Endodermal cell (in vitro differentiated cells): ENCODE measurements around the gene PRAME. TPM values are rescaled to one million over a fixed set of nuclear protein-coding genes. Genes with fewer than 3 reads are reported as not detected.
"Not testable (repeated sequence)": the region's sequence is repeated elsewhere in the genome, so short reads cannot be mapped to it uniquely, and the experiment has no call there.

Experiments
- DNase-seq: peaks from one replicate; pipeline ENCODE4 v3.0.0-alpha.2; 2017
- H3K27ac ChIP-seq: 2 replicates; pipeline ENCODE4 v1.5.1; 2013; ENCODE audit warnings: mild to moderate bottlenecking, low read depth, low read length, moderate library complexity
- H3K27me3 ChIP-seq: 2 replicates; pipeline ENCODE4 v1.6.1; 2013; ENCODE audit warnings: mild to moderate bottlenecking, low read length, moderate library complexity; ENCODE audit not compliant: insufficient read depth, control insufficient read depth, poor library complexity, severe bottlenecking
- H3K36me3 ChIP-seq: 2 replicates; pipeline ENCODE4 v1.7.0; 2013; ENCODE audit warnings: mild to moderate bottlenecking, low read length, moderate library complexity; ENCODE audit not compliant: control insufficient read depth, insufficient read depth
- H3K4me1 ChIP-seq: one replicate; pipeline ENCODE4 v1.7.0; 2013; ENCODE audit warnings: low read length; ENCODE audit not compliant: control insufficient read depth, insufficient read depth
- H3K4me3 ChIP-seq: 2 replicates; pipeline ENCODE4 v1.5.1; 2013; ENCODE audit warnings: mild to moderate bottlenecking, low read length, moderate library complexity
- H3K9ac ChIP-seq: 2 replicates; pipeline ENCODE4 v1.6.1; 2013; ENCODE audit warnings: mild to moderate bottlenecking, low read length, moderate library complexity; ENCODE audit not compliant: poor library complexity, severe bottlenecking; ENCODE audit errors: extremely low read depth
- H3K9me3 ChIP-seq: 2 replicates; pipeline ENCODE4 v1.6.1; 2013; ENCODE audit warnings: mild to moderate bottlenecking, low read length, moderate library complexity; ENCODE audit not compliant: control insufficient read depth
- H3K27ac Mint-ChIP-seq: 2 replicates; pipeline ENCODE4 v1.8.0; 2020; ENCODE audit warnings: mixed read lengths
- H3K27me3 Mint-ChIP-seq: 2 replicates; pipeline ENCODE4 v1.8.0; 2021; ENCODE audit warnings: mild to moderate bottlenecking, mixed read lengths; ENCODE audit not compliant: insufficient read depth
- H3K36me3 Mint-ChIP-seq: 2 replicates; pipeline ENCODE4 v1.8.0; 2020; ENCODE audit warnings: low read depth, mixed read lengths
- H3K4me1 Mint-ChIP-seq: 2 replicates; pipeline ENCODE4 v1.8.0; 2020; ENCODE audit warnings: mixed read lengths
- H3K4me3 Mint-ChIP-seq: 2 replicates; pipeline ENCODE4 v1.8.0; 2020; ENCODE audit warnings: mild to moderate bottlenecking, moderate library complexity, mixed read lengths
- H3K9me3 Mint-ChIP-seq: 2 replicates; pipeline ENCODE4 v1.8.0; 2020; ENCODE audit warnings: mild to moderate bottlenecking, mixed read lengths
- WGBS, 2 experiments: methylation state at CpG; one replicate each; pipeline versions ENCODE4 v1.1.5 to v1.1.7; 2013; ENCODE audit warnings: missing lambda C conversion rate in 2 of 2, mixed read lengths in 1 of 2; ENCODE audit not compliant: insufficient coverage in 1 of 2, insufficient read length in 1 of 2; 5-methylcytosine and 5-hydroxymethylcytosine counted together
- total RNA-seq, 2 donors: library from RNA; stranded (reverse); fragmentation: NEBNext Ultra II Directional in 1 of 2; extraction: Animal tissue kit (Norgen Biotek cat#: 25700) in 1 of 2; gene quantifications; 2 replicates in 1 of 2; 3 replicates in 1 of 2; pipeline ENCODE4 v1.2.1, GENCODE V29; 2021
- TF ChIP-seq, protein P1 (sequence below): fragments of 200-600 bp; sonication (generic); conservative IDR thresholded peaks from 2 replicates; pipeline ENCODE4 v1.5.0; 2021; ENCODE audit warnings: antibody characterized with exemption, mild to moderate bottlenecking

PRAME gene
- total RNA-seq, 2 donors from 2014 or later: 0.35 TPM; not detected in 1

DNA sequence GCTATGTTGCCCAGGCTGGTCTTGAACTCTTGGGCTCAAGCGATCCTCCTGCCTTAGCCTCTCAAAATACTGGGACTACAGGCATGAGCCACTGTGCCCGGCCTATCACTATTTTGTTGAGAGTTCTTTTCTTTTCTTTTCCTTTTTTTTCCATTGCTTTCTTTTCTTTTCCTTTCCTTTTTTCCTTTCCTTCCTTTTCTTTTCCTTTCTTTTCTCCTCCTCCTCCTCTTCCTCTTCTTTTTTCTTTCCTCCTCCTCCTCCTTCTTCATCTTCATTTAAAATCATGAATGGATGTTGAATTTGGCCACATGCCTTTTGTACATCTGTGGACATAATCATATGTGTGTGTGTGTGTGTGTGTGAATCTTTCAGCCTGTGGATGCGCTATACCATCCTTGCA lies 25.7 kb upstream of the PRAME start:
- H3K4me3 ChIP-seq: no peak overlapping the region
- no peaks in the 10 kb centered on the region for H3K36me3 ChIP-seq
- Mint-ChIP-seq H3K27me3 (peaks cover 87% of the 10 kb centered on the region), H3K9me3 (no peaks in the 10 kb centered on the region), H3K36me3 (no peaks in the 10 kb centered on the region), H3K4me1 (no peaks in the 10 kb centered on the region), H3K27ac (no peak overlapping the region), H3K4me3 (no peak overlapping the region)
- H3K27me3 ChIP-seq: peaks cover 39% of the 10 kb centered on the region
- no peaks in the 10 kb centered on the region for H3K9me3 ChIP-seq
- TF ChIP-seq, protein P1, sequence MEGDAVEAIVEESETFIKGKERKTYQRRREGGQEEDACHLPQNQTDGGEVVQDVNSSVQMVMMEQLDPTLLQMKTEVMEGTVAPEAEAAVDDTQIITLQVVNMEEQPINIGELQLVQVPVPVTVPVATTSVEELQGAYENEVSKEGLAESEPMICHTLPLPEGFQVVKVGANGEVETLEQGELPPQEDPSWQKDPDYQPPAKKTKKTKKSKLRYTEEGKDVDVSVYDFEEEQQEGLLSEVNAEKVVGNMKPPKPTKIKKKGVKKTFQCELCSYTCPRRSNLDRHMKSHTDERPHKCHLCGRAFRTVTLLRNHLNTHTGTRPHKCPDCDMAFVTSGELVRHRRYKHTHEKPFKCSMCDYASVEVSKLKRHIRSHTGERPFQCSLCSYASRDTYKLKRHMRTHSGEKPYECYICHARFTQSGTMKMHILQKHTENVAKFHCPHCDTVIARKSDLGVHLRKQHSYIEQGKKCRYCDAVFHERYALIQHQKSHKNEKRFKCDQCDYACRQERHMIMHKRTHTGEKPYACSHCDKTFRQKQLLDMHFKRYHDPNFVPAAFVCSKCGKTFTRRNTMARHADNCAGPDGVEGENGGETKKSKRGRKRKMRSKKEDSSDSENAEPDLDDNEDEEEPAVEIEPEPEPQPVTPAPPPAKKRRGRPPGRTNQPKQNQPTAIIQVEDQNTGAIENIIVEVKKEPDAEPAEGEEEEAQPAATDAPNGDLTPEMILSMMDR: no peak
- DNase-seq: no peak
- H3K4me1 ChIP-seq: no peaks in the 10 kb centered on the region
- no peak overlapping the region for H3K27ac ChIP-seq
- WGBS, 2 experiments: 78 to 93% methylated on average over 2 to 3 of the region's 3 CpGs
- no peak overlapping the region for H3K9ac ChIP-seq

DNA sequence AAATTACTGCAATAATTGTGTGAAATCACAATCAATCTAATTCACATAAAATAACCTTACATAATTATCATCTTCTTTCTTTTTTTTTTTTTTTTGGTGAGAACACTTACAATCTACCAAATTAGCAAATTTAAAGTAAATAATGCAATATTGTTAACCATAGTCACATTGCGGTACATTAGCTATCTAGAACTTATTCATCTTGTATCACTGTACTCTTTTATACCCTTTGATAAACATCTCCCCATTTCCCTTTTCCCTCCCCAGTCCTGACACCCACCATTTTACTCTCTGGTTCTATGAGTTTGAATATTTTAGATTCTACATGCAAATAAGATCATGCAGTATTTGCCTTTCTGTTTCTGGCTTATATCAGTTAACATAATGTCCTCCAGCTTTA lies 24.0 kb upstream of the PRAME start:
- Mint-ChIP-seq H3K9me3 (no peaks in the 10 kb centered on the region), H3K27ac (no peak overlapping the region), H3K27me3 (peaks cover 83% of the 10 kb centered on the region), H3K36me3 (no peaks in the 10 kb centered on the region), H3K4me1 (no peaks in the 10 kb centered on the region), H3K4me3 (no peak overlapping the region)
- no peaks in the 10 kb centered on the region for H3K4me1 ChIP-seq
- TF ChIP-seq, protein P1: no peak
- H3K36me3 ChIP-seq: no peaks in the 10 kb centered on the region
- H3K27me3 ChIP-seq: peaks cover 39% of the 10 kb centered on the region
- no peaks in the 10 kb centered on the region for H3K9me3 ChIP-seq
- H3K9ac ChIP-seq: no peak overlapping the region
- H3K27ac ChIP-seq: no peak overlapping the region
- WGBS, 2 experiments: 100% methylated on average over 1 of the region's 1 CpG; no CpG with 5 or more reads in 1 of the 2 experiments
- DNase-seq: no peak
- no peak overlapping the region for H3K4me3 ChIP-seq

DNA sequence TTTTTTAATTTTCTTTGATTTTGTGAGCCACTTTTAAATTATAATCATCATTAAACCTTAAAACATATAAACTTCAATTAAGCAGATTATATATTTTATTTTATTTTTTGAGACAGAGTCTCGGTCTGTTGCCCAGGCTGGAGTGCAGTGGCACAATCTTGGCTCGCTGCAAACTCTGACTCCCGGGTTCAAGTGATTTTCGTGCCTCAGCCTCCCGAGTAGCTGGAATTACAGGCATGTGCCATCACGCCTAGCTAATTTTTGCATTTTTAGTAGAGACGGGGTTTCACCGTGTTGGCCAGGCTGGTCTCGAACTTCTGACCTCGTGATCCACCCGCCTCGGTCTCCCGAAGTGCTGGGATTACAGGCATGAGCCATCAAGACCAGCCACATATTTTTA lies 22.5 kb upstream of the PRAME start:
- H3K27me3 ChIP-seq: peaks cover 39% of the 10 kb centered on the region
- not testable (repeated sequence) for DNase-seq, H3K36me3 Mint-ChIP-seq, H3K9me3 Mint-ChIP-seq, H3K4me3 Mint-ChIP-seq, H3K27ac Mint-ChIP-seq, H3K9ac ChIP-seq, H3K9me3 ChIP-seq, H3K27ac ChIP-seq, H3K4me3 ChIP-seq, H3K36me3 ChIP-seq, H3K4me1 Mint-ChIP-seq, H3K4me1 ChIP-seq
- WGBS, 2 experiments: 80 to 93% methylated on average over 13 of the region's 13 CpGs
- peaks cover 86% of the 10 kb centered on the region for H3K27me3 Mint-ChIP-seq
